H1 (cell line): ENCODE results near the gene GAK. TPM values are rescaled to one million over a fixed set of nuclear protein-coding genes. Genes with fewer than 3 reads are reported as not detected.

Experiments
- CTCF ChIA-PET: fragments of 300-600 bp; sonication (Branson Sonifier 250); formaldehyde crosslinking; loops from one replicate; lab custom pipeline; 2021; ENCODE audit not compliant: partially characterized antibody; lab: Charles Lee
- POLR2A ChIA-PET: fragments of 300-600 bp; sonication (Branson Sonifier 250); formaldehyde crosslinking; loops from one replicate; lab custom pipeline; 2021; ENCODE audit warnings: inconsistent platforms; ENCODE audit not compliant: partially characterized antibody; lab: Charles Lee
- DNase-seq, 2 experiments: peaks; one replicate each; pipeline versions ENCODE4 v3.0.0 to v3.0.0-alpha.2; 2010 to 2022; ENCODE audit warnings: low spot score in 2 of 2, low read depth in 1 of 2, mixed read lengths in 1 of 2
- FAIRE-seq: peaks from 2 replicates; lab custom pipeline; 2011; peaks lifted over from hg19 to GRCh38; lab: Jason Lieb, UNC
- H2AFZ ChIP-seq: 2 replicates; pipeline ENCODE4 v1.8.1; 2012; ENCODE audit warnings: low read length, inconsistent platforms
- H2AK5ac ChIP-seq: 2 replicates; pipeline ENCODE4 v1.6.1; 2013; ENCODE audit warnings: low read depth, low read length
- H2BK120ac ChIP-seq: replicated peaks from 2 replicates; pipeline ENCODE3; 2013; ENCODE audit warnings: low read depth, low read length, inconsistent platforms
- H2BK12ac ChIP-seq: 2 replicates; pipeline ENCODE4 v1.6.1; 2013; ENCODE audit warnings: low read depth, low read length
- H2BK15ac ChIP-seq: 2 replicates; pipeline ENCODE4 v1.6.1; 2013; ENCODE audit warnings: low read length
- H2BK20ac ChIP-seq: 2 replicates; pipeline ENCODE4 v1.6.1; 2013; ENCODE audit warnings: low read length
- H2BK5ac ChIP-seq: 2 replicates; pipeline ENCODE4 v1.6.1; 2013; ENCODE audit warnings: low read depth, low read length
- H3K14ac ChIP-seq: 2 replicates; pipeline ENCODE4 v1.6.1; 2013; ENCODE audit warnings: inconsistent platforms; ENCODE audit not compliant: insufficient read length
- H3K18ac ChIP-seq: 2 replicates; pipeline ENCODE4 v1.6.1; 2013; ENCODE audit warnings: low read length; ENCODE audit errors: extremely low read depth
- H3K23ac ChIP-seq: 2 replicates; pipeline ENCODE4 v1.6.1; 2013; ENCODE audit warnings: inconsistent platforms; ENCODE audit not compliant: insufficient read length
- H3K23me2 ChIP-seq: 2 replicates; pipeline ENCODE4 v1.6.1; 2013; ENCODE audit warnings: low read depth, low read length
- H3K27ac ChIP-seq: 2 replicates; pipeline ENCODE4 v1.6.1; 2011; ENCODE audit warnings: low read depth, low read length, inconsistent platforms
- H3K27me3 ChIP-seq, 4 experiments: replicated peaks in 1 of 4; 1 replicate in 1 of 4; 2 replicates in 3 of 4; pipeline versions ENCODE4 v1.6.1 to v1.8.1; 2011 to 2013; ENCODE audit warnings: low read length in 3 of 4, mild to moderate bottlenecking in 3 of 4, inconsistent platforms in 2 of 4, mixed read lengths in 2 of 4, moderate library complexity in 1 of 4; ENCODE audit not compliant: control insufficient read depth in 3 of 4, insufficient read depth in 3 of 4; ENCODE audit errors: extremely low read depth in 1 of 4
- H3K36me3 ChIP-seq, 4 experiments: 2 replicates each; pipeline versions ENCODE4 v1.6.1 to v1.8.1; 2011 to 2013; ENCODE audit warnings: mild to moderate bottlenecking in 4 of 4, low read length in 3 of 4, moderate library complexity in 2 of 4, control low read depth in 1 of 4, inconsistent platforms in 1 of 4; ENCODE audit not compliant: insufficient read depth in 4 of 4, control insufficient read depth in 2 of 4
- H3K4ac ChIP-seq: replicated peaks from 2 replicates; pipeline ENCODE3; 2013; ENCODE audit warnings: low read length, low read depth, mixed read lengths, inconsistent platforms; ENCODE audit not compliant: insufficient read length
- H3K4me1 ChIP-seq, 4 experiments: replicated peaks in 1 of 4; 1 replicate in 1 of 4; 2 replicates in 3 of 4; pipeline versions ENCODE4 v1.6.1 to v1.8.1; 2011 to 2013; ENCODE audit warnings: low read length in 3 of 4, inconsistent platforms in 2 of 4, mixed read lengths in 1 of 4; ENCODE audit not compliant: insufficient read depth in 4 of 4, control insufficient read depth in 3 of 4
- H3K4me2 ChIP-seq, 2 experiments: 2 replicates each; pipeline versions ENCODE4 v1.6.1 to v1.8.1; 2011 to 2013; ENCODE audit warnings: low read depth in 2 of 2, low read length in 2 of 2, control low read depth in 1 of 2, inconsistent platforms in 1 of 2, mild to moderate bottlenecking in 1 of 2; ENCODE audit not compliant: insufficient read depth in 1 of 2
- H3K4me3 ChIP-seq, 4 experiments: fragments of 200-600, 300-600 bp in 1 of 4; sonication (generic), shearing (Covaris generic), sonication (Bioruptor Twin) in 1 of 4; 2 replicates each; pipeline versions ENCODE4 v1.5.1 to v1.8.1; 2011 to 2016; ENCODE audit warnings: low read length in 4 of 4, low read depth in 3 of 4, control low read depth in 2 of 4, inconsistent platforms in 2 of 4, mild to moderate bottlenecking in 2 of 4, mixed read lengths in 1 of 4, moderate library complexity in 1 of 4; ENCODE audit not compliant: insufficient read depth in 2 of 4; ENCODE audit errors: extremely low read depth in 1 of 4
- H3K56ac ChIP-seq: replicated peaks from 2 replicates; pipeline ENCODE3; 2013; ENCODE audit warnings: low read depth, mild to moderate bottlenecking, mixed read lengths, low read length, inconsistent platforms; ENCODE audit not compliant: insufficient read length
- H3K79me1 ChIP-seq: 2 replicates; pipeline ENCODE4 v1.6.1; 2013; ENCODE audit warnings: low read depth, low read length, control low read depth
- H3K79me2 ChIP-seq, 2 experiments: 2 replicates each; pipeline versions ENCODE4 v1.6.1 to v1.8.1; 2012 to 2013; ENCODE audit warnings: low read length in 2 of 2, mild to moderate bottlenecking in 2 of 2, inconsistent platforms in 1 of 2; ENCODE audit not compliant: insufficient read depth in 2 of 2, control insufficient read depth in 1 of 2
- H3K9ac ChIP-seq, 4 experiments: replicated peaks in 1 of 4; 1 replicate in 1 of 4; 2 replicates in 3 of 4; pipeline versions ENCODE4 v1.6.1 to v1.8.1; 2011 to 2013; ENCODE audit warnings: low read depth in 3 of 4, low read length in 3 of 4, control low read depth in 2 of 4, mild to moderate bottlenecking in 2 of 4, moderate library complexity in 2 of 4, inconsistent platforms in 1 of 4; ENCODE audit errors: extremely low read depth in 1 of 4
- H3K9me3 ChIP-seq, 2 experiments: 2 replicates each; pipeline versions ENCODE4 v1.6.1 to v1.8.1; 2012 to 2013; ENCODE audit warnings: mild to moderate bottlenecking in 2 of 2, moderate library complexity in 2 of 2, control low read depth in 1 of 2, inconsistent platforms in 1 of 2, low read depth in 1 of 2, low read length in 1 of 2, mixed read lengths in 1 of 2; ENCODE audit not compliant: insufficient read depth in 2 of 2
- H4K20me1 ChIP-seq, 2 experiments: replicated peaks in 1 of 2; 2 replicates each; pipeline versions ENCODE3 to v1.8.1; 2011 to 2013; ENCODE audit warnings: inconsistent platforms in 2 of 2, low read length in 2 of 2, mild to moderate bottlenecking in 1 of 2; ENCODE audit not compliant: insufficient read depth in 2 of 2, control insufficient read depth in 1 of 2
- H4K5ac ChIP-seq: 2 replicates; pipeline ENCODE4 v1.6.1; 2013; ENCODE audit warnings: low read length, low read depth, mixed read lengths, inconsistent platforms; ENCODE audit not compliant: insufficient read length
- H4K8ac ChIP-seq: 2 replicates; pipeline ENCODE4 v1.8.0; 2013; ENCODE audit warnings: mild to moderate bottlenecking, moderate library complexity, low read length, inconsistent platforms; ENCODE audit not compliant: insufficient read depth; ENCODE audit errors: extremely low read depth
- H4K91ac ChIP-seq: replicated peaks from 2 replicates; pipeline ENCODE3; 2013; ENCODE audit warnings: low read length, mixed read lengths, inconsistent platforms; ENCODE audit not compliant: insufficient read length
- ATF2 ChIP-seq: IDR thresholded peaks from 2 replicates; pipeline ENCODE4 v1.6.1; 2012; ENCODE audit warnings: low read length, inconsistent platforms
- BRCA1 ChIP-seq: IDR thresholded peaks from 2 replicates; pipeline ENCODE4 v1.6.1; 2012; ENCODE audit warnings: low read depth, low read length, improper control_type of control experiment
- KDM1A ChIP-seq: fragments of 200-600, 300-600 bp; sonication (generic); IDR thresholded peaks from 2 replicates; pipeline ENCODE4 v1.7.1; 2016; ENCODE audit warnings: mild to moderate bottlenecking, low read length, borderline replicate concordance
- MAX ChIP-seq: IDR thresholded peaks from 2 replicates; pipeline ENCODE4 v1.6.1; 2012; ENCODE audit warnings: inconsistent platforms
- SIN3A ChIP-seq, 2 experiments: IDR thresholded peaks in 1 of 2; conservative IDR thresholded peaks in 1 of 2; 2 replicates each; pipeline ENCODE4 v1.6.1; 2011 to 2012; ENCODE audit warnings: low read length in 2 of 2, improper control_type of control experiment in 1 of 2, low read depth in 1 of 2, mild to moderate bottlenecking in 1 of 2
- SP2 ChIP-seq: IDR thresholded peaks from 2 replicates; pipeline ENCODE4 v1.6.1; 2012; ENCODE audit warnings: mild to moderate bottlenecking, low read length, inconsistent platforms
- WGBS, 2 experiments: shearing (Covaris generic) in 1 of 2; methylation state at CpG; one replicate each; pipeline versions ENCODE4 v1.1.6 to v1.1.7; 2013 to 2015; ENCODE audit warnings: low lambda C conversion rate in 2 of 2, mixed read lengths in 2 of 2, inconsistent platforms in 1 of 2, low coverage in 1 of 2, missing lambda C conversion rate in 1 of 2; ENCODE audit not compliant: insufficient replicate concordance in 2 of 2, insufficient coverage in 1 of 2, insufficient read length in 1 of 2; ENCODE audit errors: extremely low coverage in 1 of 2, missing lambda C conversion rate in 1 of 2; 5-methylcytosine and 5-hydroxymethylcytosine counted together
- polyA plus RNA-seq, 7 experiments: library from polyadenylated mRNA; depleted of rRNA in 3 of 7; stranded (reverse) in 5 of 7; unstranded in 2 of 7; fragments of >200 nt in 5 of 7; fragments of 200-250 nt in 2 of 7; gene quantifications; 1 replicate in 5 of 7; 2 replicates in 1 of 7; 4 replicates in 1 of 7; pipeline versions ENCODE4 v1.2.1 to v1.2.3, GENCODE V29; 2011 to 2013; ENCODE audit warnings: missing spikeins in 2 of 7, mixed read lengths in 2 of 7
- total RNA-seq: library from RNA; stranded (reverse); fragmentation: NEBNext Ultra II Directional; extraction: Animal tissue kit (Norgen Biotek cat#: 25700); gene quantifications from 2 replicates; pipeline ENCODE4 v1.2.1, GENCODE V29; 2021

The GAK gene
- total and polyA plus RNA-seq, 2 of the 8 experiments (the other 6 are each of a cell fraction or from before 2014, with no cell fraction given), result 31.5 to 70.8 TPM

- Histone ChIP-seq H2AFZ (no peak overlapping the region), H3K27me3 (no peaks in the 10 kb centered on the region), H2BK120ac (no peak overlapping the region), H3K23ac (no peak overlapping the region), H3K4me1 (no peaks in the 10 kb centered on the region), H2BK12ac (no peak overlapping the region), H3K23me2 (no peaks in the 10 kb centered on the region; the same call in 1 of the 2 replicates), H2BK20ac (no peak overlapping the region), H4K8ac (peak overlapping the region; percentile 85; the same call in 1 of the 2 replicates), H3K27ac (no peak overlapping the region), H3K14ac (no peak overlapping the region), H3K4me2 (no peak overlapping the region), H2BK15ac (no peak overlapping the region), H4K20me1 (peaks cover 0 to 19% of the 10 kb centered on the region in 2 experiments), H4K91ac (no peak overlapping the region), H3K79me1 (no peaks in the 10 kb centered on the region; the same call in 1 of the 2 replicates), H3K18ac (no peak overlapping the region), H3K36me3 (peaks cover 0 to 12% (median 8%) of the 10 kb centered on the region in 4 experiments; a peak in 6 of 8 replicates), H3K56ac (no peak overlapping the region), H2BK5ac (no peak overlapping the region), H3K9ac (no peak overlapping the region), H2AK5ac (no peak overlapping the region), H3K4ac (no peak overlapping the region), H3K9me3 (peaks cover 0 to 6% of the 10 kb centered on the region in 2 experiments; a peak in 1 of 4 replicates), H4K5ac (no peak overlapping the region), H3K79me2 (no peaks in the 10 kb centered on the region), H3K4me3 (no peak overlapping the region)
- ChIA-PET POLR2A (no interaction called here), CTCF (no interaction called here)
- TF ChIP-seq KDM1A (no peak), MAX (no peak), BRCA1 (no peak), ATF2 (no peak), SIN3A (conservative IDR thresholded peaks at IDR 0.05 in 1 of 2, IDR thresholded peaks at IDR 0.05 in 1 of 2; ENCODE audit: low read depth in 1 of 2, low read length in 2 of 2) (no peak), SP2 (no peak)
- WGBS, 2 experiments, result 90% methylated on average over 14 of the region's 15 CpGs; no CpG with 5 or more reads in 1 of the 2 experiments
- DNase-seq (no peak), FAIRE-seq (no peak)
These were observed 47.9 kb downstream of the GAK start for GRCh38 chr4:884259-884658.
